Tibial artery (tissue), 4 donors: ENCODE measurements around the gene IL2RA.

Experiments used
- DNase-seq, 2 donors: peaks; one replicate each; pipeline ENCODE4 v3.0.0-alpha.2; 2019
- H3K27ac ChIP-seq, 2 donors: fragments of 200-600 bp; sonication (generic) in 1 of 2; 1 replicate in 1 of 2; 2 replicates in 1 of 2; pipeline ENCODE4 v1.5.1; 2018 to 2019; ENCODE audit warnings: mild to moderate bottlenecking in 1 of 2
- H3K27me3 ChIP-seq, 2 donors: fragments of 200-600 bp; sonication (generic) in 1 of 2; one replicate each; pipeline versions ENCODE4 v1.5.1 to v1.6.0; 2016 to 2019
- H3K36me3 ChIP-seq, 3 donors: fragments of 200-600 bp; sonication (generic) in 2 of 3; one replicate each; pipeline ENCODE4 v1.5.1; 2016 to 2019; ENCODE audit warnings: mild to moderate bottlenecking in 2 of 3
- H3K4me1 ChIP-seq, 4 donors: fragments of 200-600 bp; sonication (generic) in 2 of 4; 1 replicate in 3 of 4; 2 replicates in 1 of 4; pipeline ENCODE4 v1.5.1; 2016 to 2019
- H3K4me3 ChIP-seq, 2 donors: fragments of 200-600 bp; sonication (generic) in 1 of 2; 1 replicate in 1 of 2; 2 replicates in 1 of 2; pipeline ENCODE4 v1.5.1; 2018 to 2019; ENCODE audit warnings: mild to moderate bottlenecking in 2 of 2
- H3K9me3 ChIP-seq, 3 donors: fragments of 200-600 bp; sonication (generic) in 1 of 3; one replicate each; pipeline ENCODE4 v1.5.1; 2016 to 2019
- CTCF ChIP-seq, 2 experiments: fragments of 200-600 bp in 1 of 2; fragments of 450-650 bp in 1 of 2; IDR thresholded peaks; one replicate each; pipeline ENCODE4 v1.5.1; 2017 to 2019; ENCODE audit warnings: antibody characterized with exemption in 2 of 2, mild to moderate bottlenecking in 1 of 2, moderate library complexity in 1 of 2
- intact Hi-C: fragments of 100-400 bp; cut with DNase I; formaldehyde crosslinking; loops from one replicate; pipeline ENCODE4 v1.15.0; 2023; ENCODE audit warnings: low total_unique reads

The IL2RA gene

DNA sequence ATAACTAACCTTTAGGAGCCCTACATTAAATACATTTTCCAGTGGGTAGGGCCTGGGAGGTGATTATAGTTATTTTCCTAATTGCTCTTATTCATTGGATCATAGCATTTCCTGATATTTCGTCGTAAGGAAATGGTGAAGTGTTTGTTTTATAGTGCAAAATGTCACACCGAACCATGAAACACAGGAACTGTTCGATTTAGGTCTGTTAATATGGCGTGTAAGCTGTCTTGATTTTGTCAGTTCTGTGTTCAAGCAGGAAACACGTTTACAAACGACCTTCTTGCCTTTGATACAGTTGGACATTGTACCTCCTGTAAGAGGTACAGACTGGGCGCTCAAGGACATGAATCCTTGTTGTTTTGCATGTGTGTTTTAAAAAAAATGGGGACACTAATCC, 41.4 kb upstream of the IL2RA start:
- H3K4me1 ChIP-seq = no peaks in the 10 kb centered on the region
- peaks cover 34 to 79% (median 45%) of the 10 kb centered on the region in 3 donors for H3K36me3 ChIP-seq
- TF ChIP-seq CTCF (IDR thresholded peaks at IDR 0.05) = no peak
- H3K27me3 ChIP-seq = no peaks in the 10 kb centered on the region
- H3K9me3 ChIP-seq = no peaks in the 10 kb centered on the region
- H3K27ac ChIP-seq = no peak overlapping the region
- intact Hi-C loops = no loop called here
- no peak for DNase-seq
- no peak overlapping the region for H3K4me3 ChIP-seq

DNA sequence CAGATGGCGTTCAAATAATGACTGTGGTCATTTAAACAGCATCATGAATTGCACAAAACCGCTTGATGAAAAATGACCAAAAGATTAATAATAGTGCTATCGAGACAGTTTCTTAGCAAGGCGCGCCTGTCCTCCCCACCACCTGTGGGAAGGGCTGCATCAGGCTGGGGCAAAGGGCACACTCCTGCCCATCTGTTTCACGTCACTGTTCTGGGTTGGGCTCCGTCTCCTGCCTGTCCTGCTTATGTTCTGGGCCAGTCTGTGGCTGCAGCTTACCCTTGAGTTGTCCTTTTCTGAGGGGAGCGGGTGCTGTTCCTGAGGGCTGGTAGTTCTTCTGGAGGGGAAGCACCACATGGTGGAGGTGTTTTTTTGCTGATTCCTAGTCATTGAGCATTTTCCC, 40.0 kb upstream of the IL2RA start:
- H3K36me3 ChIP-seq = peaks cover 38 to 78% (median 42%) of the 10 kb centered on the region in 3 donors
- TF ChIP-seq CTCF (IDR thresholded peaks at IDR 0.05) = no peak
- no peaks in the 10 kb centered on the region for H3K9me3 ChIP-seq
- H3K27me3 ChIP-seq = no peaks in the 10 kb centered on the region
- no peak for DNase-seq
- no peak overlapping the region for H3K4me3 ChIP-seq
- H3K27ac ChIP-seq = no peak overlapping the region
- H3K4me1 ChIP-seq = no peaks in the 10 kb centered on the region
- intact Hi-C loops = no loop called here

GRCh38 chr10:6101181-6101580, 39.0 kb upstream of the IL2RA start:
- no peaks in the 10 kb centered on the region for H3K27me3 ChIP-seq
- H3K36me3 ChIP-seq = peaks cover 35 to 71% (median 37%) of the 10 kb centered on the region in 3 donors
- no peak for DNase-seq
- no peak overlapping the region for H3K27ac ChIP-seq
- no peak overlapping the region for H3K4me3 ChIP-seq
- intact Hi-C loops = no loop called here
- H3K9me3 ChIP-seq = no peaks in the 10 kb centered on the region
- peaks cover 0 to 2% (median under 1%) of the 10 kb centered on the region in 4 donors for H3K4me1 ChIP-seq
- no peak for TF ChIP-seq CTCF (IDR thresholded peaks at IDR 0.05)

GRCh38 chr10:6100370-6100769, 38.2 kb upstream of the IL2RA start:
- no peak for DNase-seq
- TF ChIP-seq CTCF (IDR thresholded peaks at IDR 0.05) = no peak
- Histone ChIP-seq H3K27ac (no peak overlapping the region), H3K4me3 (no peak overlapping the region), H3K36me3 (peaks cover 31 to 65% (median 32%) of the 10 kb centered on the region in 3 donors), H3K9me3 (no peaks in the 10 kb centered on the region), H3K27me3 (no peaks in the 10 kb centered on the region), H3K4me1 (peaks cover 0 to 10% (median 8%) of the 10 kb centered on the region in 4 donors)
- intact Hi-C loops = no loop called here

GRCh38 chr10:6098156-6098555, 36.0 kb upstream of the IL2RA start:
- peaks cover 24 to 55% (median 31%) of the 10 kb centered on the region in 3 donors for H3K36me3 ChIP-seq
- intact Hi-C loops = no loop called here
- TF ChIP-seq CTCF (IDR thresholded peaks at IDR 0.05) = no peak

GRCh38 chr10:6097063-6097462, 34.9 kb upstream of the IL2RA start:
- TF ChIP-seq CTCF (IDR thresholded peaks at IDR 0.05) = no peak
- Histone ChIP-seq H3K27me3 (no peaks in the 10 kb centered on the region), H3K4me3 (no peak overlapping the region), H3K27ac (no peak overlapping the region), H3K4me1 (peaks cover 0 to 31% (median 16%) of the 10 kb centered on the region in 4 donors), H3K36me3 (peaks cover 21 to 44% (median 22%) of the 10 kb centered on the region in 3 donors), H3K9me3 (no peaks in the 10 kb centered on the region)
- intact Hi-C loops = no loop called here
- no peak for DNase-seq

More at GRCh38 chr10:6098156-6098555, 36.0 kb upstream of the IL2RA start:
- DNase-seq = no peak
- H3K27ac ChIP-seq = no peak overlapping the region
- H3K9me3 ChIP-seq = no peaks in the 10 kb centered on the region
- H3K4me1 ChIP-seq = peaks cover 0 to 23% (median 13%) of the 10 kb centered on the region in 4 donors
- H3K27me3 ChIP-seq = no peaks in the 10 kb centered on the region
- H3K4me3 ChIP-seq = no peak overlapping the region
